HepG2 (cell line): ENCODE results near the gene CPEB4. TPM values are rescaled to one million over a fixed set of nuclear protein-coding genes. Genes with fewer than 3 reads are reported as not detected.

Experiments used
- AHR ChIP-seq: IDR thresholded peaks from 2 replicates; pipeline ENCODE4 v1.6.1; 2018; ENCODE audit warnings: missing genetic modification reagents, missing compliant biosample characterization
- CREM ChIP-seq, 2 experiments: sonication (generic) in 1 of 2; formaldehyde crosslinking in 1 of 2; IDR thresholded peaks; 2 replicates each; pipeline versions ENCODE4 v1.4.0 to v1.6.1; 2016 to 2020; ENCODE audit warnings: antibody characterized with exemption in 1 of 2, mild to moderate bottlenecking in 1 of 2, missing genetic modification reagents in 1 of 2
- FIP1L1 ChIP-seq: fragments of 200-400 bp; formaldehyde crosslinking; IDR thresholded peaks from 2 replicates; pipeline ENCODE4 v1.6.1; 2018; ENCODE audit warnings: low read depth, mild to moderate bottlenecking, low read length, moderate library complexity, borderline replicate concordance; ENCODE audit not compliant: insufficient read depth
- HES4 ChIP-seq: sonication (generic); formaldehyde crosslinking; IDR thresholded peaks from 2 replicates; pipeline ENCODE4 v1.9.0; 2021; ENCODE audit warnings: mild to moderate bottlenecking, missing genetic modification reagents, borderline replicate concordance
- HNF1B ChIP-seq: sonication (generic); formaldehyde crosslinking; IDR thresholded peaks from 2 replicates; pipeline ENCODE4 v1.5.1; 2020; ENCODE audit warnings: mild to moderate bottlenecking, moderate library complexity, missing genetic modification reagents
- HNRNPUL1 ChIP-seq: fragments of 200-400 bp; formaldehyde crosslinking; IDR thresholded peaks from 2 replicates; pipeline ENCODE4 v1.6.1; 2017; ENCODE audit warnings: low read depth, mild to moderate bottlenecking, low read length, moderate library complexity
- IKZF5 ChIP-seq: IDR thresholded peaks from 2 replicates; pipeline ENCODE4 v1.6.1; 2018; ENCODE audit warnings: missing genetic modification reagents, mild to moderate bottlenecking, missing compliant biosample characterization
- ISL2 ChIP-seq: sonication (generic); formaldehyde crosslinking; IDR thresholded peaks from 2 replicates; pipeline ENCODE4 v1.5.0; 2020; ENCODE audit warnings: missing genetic modification reagents
- KDM4B ChIP-seq: sonication (generic); formaldehyde crosslinking; IDR thresholded peaks from 2 replicates; pipeline ENCODE4 v1.4.0; 2020; ENCODE audit warnings: missing genetic modification reagents
- KLF6 ChIP-seq: IDR thresholded peaks from 2 replicates; pipeline ENCODE4 v1.8.0; 2016; ENCODE audit warnings: missing biosample characterization, missing genetic modification reagents
- KLF9 ChIP-seq: IDR thresholded peaks from 2 replicates; pipeline ENCODE4 v1.6.1; 2016; ENCODE audit warnings: low read depth
- MED1 ChIP-seq: sonication (generic); formaldehyde crosslinking; IDR thresholded peaks from 2 replicates; pipeline ENCODE4 v1.4.0; 2020; ENCODE audit warnings: missing genetic modification reagents
- NFE2L2 ChIP-seq: fragments of 150-350 bp; IDR thresholded peaks from 2 replicates; pipeline ENCODE4 v1.6.1; 2014; ENCODE audit warnings: low read length
- NKX3-1 ChIP-seq: sonication (generic); formaldehyde crosslinking; IDR thresholded peaks from 2 replicates; pipeline ENCODE4 v1.5.0; 2020; ENCODE audit warnings: missing genetic modification reagents
- PATZ1 ChIP-seq: sonication (generic); formaldehyde crosslinking; IDR thresholded peaks from 2 replicates; pipeline ENCODE4 v1.4.0; 2020; ENCODE audit warnings: missing genetic modification reagents
- PHF8 ChIP-seq: sonication (generic); formaldehyde crosslinking; IDR thresholded peaks from 2 replicates; pipeline ENCODE4 v1.5.0; 2020; ENCODE audit warnings: missing genetic modification reagents
- SKI ChIP-seq: fragments of 450-650 bp; IDR thresholded peaks from one replicate; pipeline ENCODE4 v1.6.1; 2018; ENCODE audit warnings: mild to moderate bottlenecking; ENCODE audit not compliant: partially characterized antibody
- ZC3H13 ChIP-seq: sonication (generic); formaldehyde crosslinking; IDR thresholded peaks from 2 replicates; pipeline ENCODE4 v1.8.1; 2023; ENCODE audit warnings: mild to moderate bottlenecking, missing genetic modification reagents, moderate library complexity
- ZFP91 ChIP-seq: sonication (generic); formaldehyde crosslinking; IDR thresholded peaks from 2 replicates; pipeline ENCODE4 v1.9.0; 2022; ENCODE audit warnings: missing genetic modification reagents, mild to moderate bottlenecking, borderline replicate concordance
- ZNF550 ChIP-seq: sonication (generic); formaldehyde crosslinking; IDR thresholded peaks from 2 replicates; pipeline ENCODE4 v1.4.0; 2020; ENCODE audit warnings: mild to moderate bottlenecking, missing genetic modification reagents, borderline replicate concordance
- ZNF691 ChIP-seq: sonication (generic); formaldehyde crosslinking; IDR thresholded peaks from 2 replicates; pipeline ENCODE4 v1.4.0; 2020; ENCODE audit warnings: missing genetic modification reagents, low read depth, mild to moderate bottlenecking, borderline replicate concordance
- polyA plus RNA-seq, 8 experiments: library from polyadenylated mRNA; depleted of rRNA in 3 of 8; stranded (reverse) in 7 of 8; unstranded in 1 of 8; fragments of >200 nt; fragmentation: Illumina TruSeq in 4 of 8; extraction: Trizol in 4 of 8; gene quantifications; 2 replicates each; pipeline versions ENCODE4 v1.2.1 to v1.2.3, GENCODE V29; 2011 to 2016; ENCODE audit warnings: low read depth in 4 of 8, missing spikeins in 1 of 8, mixed read lengths in 1 of 8; ENCODE audit not compliant: insufficient read depth in 1 of 8
- total RNA-seq, 5 experiments: library from RNA; depleted of rRNA; stranded (reverse); fragments of >200 nt; fragmentation: Illumina TruSeq; extraction: Trizol; gene quantifications; 2 replicates each; pipeline ENCODE4 v1.2.3, GENCODE V29; 2016; ENCODE audit warnings: low read depth in 1 of 5

Gene CPEB4
- total and polyA plus RNA-seq, 2 of the 13 experiments (the other 11 are each of a cell fraction or from before 2014, with no cell fraction given) = 7.7 to 26.7 TPM

GRCh38 chr5:173969167-173970049 is 81.3 kb downstream of the CPEB4 start (continued):
- TF ChIP-seq ZNF691 (CRISPR knock-in tag) (peak; percentile 58; the same call in 1 of the 2 replicates), HES4 (CRISPR knock-in tag) (no peak), FIP1L1 (no peak), ZNF550 (no peak), ZFP91 (peak; percentile 73; the same call in 1 of the 2 replicates), ZC3H13 (CRISPR knock-in tag) (0 out of 2 replicates have a peak, but pooled peaks have one; percentile 16), PATZ1 (CRISPR knock-in tag) (peak; percentile 74), NKX3-1 (0 out of 2 replicates have a peak, but pooled peaks have one; percentile 52), HNRNPUL1 (no peak), CREM (IDR thresholded peaks at IDR 0.05) (peak; percentile 71), CREM (CRISPR knock-in tag; IDR thresholded peaks at IDR 0.05) (no peak), KDM4B (CRISPR knock-in tag) (peak; percentile 42; the same call in 1 of the 2 replicates), HNF1B (CRISPR knock-in tag) (peak; percentile 87), AHR (CRISPR knock-in tag) (peak; percentile 49; the same call in 1 of the 2 replicates), KLF6 (CRISPR knock-in tag) (peak; percentile 71; the same call in 1 of the 2 replicates), IKZF5 (peak; percentile 96), MED1 (peak; percentile 96), PHF8 (CRISPR knock-in tag) (peak; percentile 24; the same call in 1 of the 2 replicates), ISL2 (peak; percentile 80), NFE2L2 (peak; percentile 85), KLF9 (no peak), SKI (no peak)
